Breast epithelium (tissue), 4 donors: ENCODE results near the gene PRPF19. TPM values are rescaled to one million over a fixed set of nuclear protein-coding genes. Genes with fewer than 3 reads are reported as not detected.

ENCODE experiments used
- DNase-seq, 2 donors: peaks; one replicate each; pipeline ENCODE4 v3.0.0-alpha.2; 2019; ENCODE audit warnings: low spot score in 2 of 2
- H3K27ac ChIP-seq, 2 donors: fragments of 200-600 bp; sonication (generic) in 1 of 2; one replicate each; pipeline ENCODE4 v1.5.1; 2016 to 2019; ENCODE audit warnings: mild to moderate bottlenecking in 1 of 2
- H3K27me3 ChIP-seq, 2 donors: fragments of 200-600 bp; sonication (generic) in 1 of 2; one replicate each; pipeline versions ENCODE4 v1.5.1 to v1.6.0; 2017 to 2019; ENCODE audit warnings: control low read depth in 1 of 2, mild to moderate bottlenecking in 1 of 2
- H3K36me3 ChIP-seq: fragments of 200-600 bp; one replicate; pipeline ENCODE4 v1.5.1; 2019
- H3K4me1 ChIP-seq, 2 donors: fragments of 200-600 bp; sonication (generic); one replicate each; pipeline ENCODE4 v1.5.1; 2016 to 2019; ENCODE audit warnings: control low read depth in 1 of 2
- H3K4me3 ChIP-seq, 3 donors: fragments of 200-600 bp; sonication (generic); 1 replicate in 2 of 3; 2 replicates in 1 of 3; pipeline ENCODE4 v1.5.1; 2016 to 2019; ENCODE audit warnings: mild to moderate bottlenecking in 3 of 3, moderate library complexity in 2 of 3
- H3K9me3 ChIP-seq, 2 donors: fragments of 200-600 bp; sonication (generic) in 1 of 2; one replicate each; pipeline ENCODE4 v1.5.1; 2016 to 2019; ENCODE audit warnings: control low read depth in 1 of 2
- CTCF ChIP-seq, 3 donors: fragments of 450-650 bp; IDR thresholded peaks; one replicate each; pipeline ENCODE4 v1.5.1; 2016 to 2017; ENCODE audit warnings: antibody characterized with exemption in 3 of 3, mild to moderate bottlenecking in 3 of 3, moderate library complexity in 3 of 3
- POLR2A ChIP-seq: fragments of 450-650 bp; IDR thresholded peaks from one replicate; pipeline ENCODE4 v1.6.1; 2016; ENCODE audit warnings: antibody characterized with exemption, mild to moderate bottlenecking, moderate library complexity
- POLR2AphosphoS5 ChIP-seq, 3 donors: sonication (generic); formaldehyde crosslinking; IDR thresholded peaks; one replicate each; pipeline ENCODE4 v1.6.1; 2017; ENCODE audit warnings: antibody characterized with exemption in 3 of 3
- intact Hi-C: fragments of 100-400 bp; cut with DNase I; formaldehyde crosslinking; loops from one replicate; pipeline ENCODE4 v1.15.1; 2023; ENCODE audit warnings: low total_unique reads
- total RNA-seq, 3 donors: library from RNA; depleted of rRNA; stranded (reverse); fragments of >200 nt; gene quantifications; one replicate each; pipeline ENCODE4 v1.1.0, GENCODE V29; 2016

PRPF19 gene
- total RNA-seq, 3 donors from 2014 or later: 56.0 to 82.7 (median 81.3) TPM

- Histone ChIP-seq H3K27me3 (no peaks in the 10 kb centered on the region), H3K9me3 (no peaks in the 10 kb centered on the region), H3K27ac (peak overlapping the region; percentile 28 to 29), H3K4me1 (no peaks in the 10 kb centered on the region), H3K4me3 (no peak overlapping the region), H3K36me3 (no peaks in the 10 kb centered on the region)
- intact Hi-C loops: no loop called here
- no peak for TF ChIP-seq POLR2AphosphoS5 (IDR thresholded peaks at IDR 0.05)
- TF ChIP-seq POLR2A: no peak
- no peak for TF ChIP-seq CTCF (IDR thresholded peaks at IDR 0.05)
- no peak for DNase-seq
These were observed 27.9 kb downstream of the PRPF19 start for GRCh38 chr11:60878245-60879101.

GRCh38 chr11:60876168-60876485 is 30.3 kb downstream of the PRPF19 start:
- no peaks in the 10 kb centered on the region for H3K4me1 ChIP-seq
- H3K27ac ChIP-seq: no peak overlapping the region
- TF ChIP-seq POLR2A (no peak), POLR2AphosphoS5 (IDR thresholded peaks at IDR 0.05) (no peak), CTCF (IDR thresholded peaks at IDR 0.05) (no peak)
- no peaks in the 10 kb centered on the region for H3K27me3 ChIP-seq
- DNase-seq: no peak
- H3K9me3 ChIP-seq: no peaks in the 10 kb centered on the region
- intact Hi-C loops: no loop called here
- H3K36me3 ChIP-seq: no peaks in the 10 kb centered on the region
- H3K4me3 ChIP-seq: no peak overlapping the region

GRCh38 chr11:60875366-60876167 is 30.8 kb downstream of the PRPF19 start:
- no peaks in the 10 kb centered on the region for H3K27me3 ChIP-seq
- intact Hi-C loops: no loop called here
- no peak overlapping the region for H3K4me3 ChIP-seq
- H3K27ac ChIP-seq: no peak overlapping the region
- H3K36me3 ChIP-seq: no peaks in the 10 kb centered on the region
- no peak for DNase-seq
- no peaks in the 10 kb centered on the region for H3K4me1 ChIP-seq
- no peak for TF ChIP-seq POLR2A
- no peaks in the 10 kb centered on the region for H3K9me3 ChIP-seq

- Histone ChIP-seq H3K4me1 (no peaks in the 10 kb centered on the region), H3K27ac (no peak overlapping the region), H3K4me3 (no peak overlapping the region), H3K36me3 (no peaks in the 10 kb centered on the region), H3K9me3 (no peaks in the 10 kb centered on the region), H3K27me3 (no peaks in the 10 kb centered on the region)
- intact Hi-C loops: no loop called here
- TF ChIP-seq POLR2AphosphoS5 (IDR thresholded peaks at IDR 0.05): no peak
- TF ChIP-seq POLR2A: no peak
- no peak for TF ChIP-seq CTCF (IDR thresholded peaks at IDR 0.05)
- DNase-seq: no peak
These were observed 31.7 kb downstream of the PRPF19 start for GRCh38 chr11:60874421-60875365.

- Histone ChIP-seq H3K27me3 (no peaks in the 10 kb centered on the region), H3K27ac (no peak overlapping the region), H3K4me3 (no peak overlapping the region), H3K4me1 (no peaks in the 10 kb centered on the region), H3K36me3 (no peaks in the 10 kb centered on the region), H3K9me3 (no peaks in the 10 kb centered on the region)
- TF ChIP-seq CTCF (IDR thresholded peaks at IDR 0.05): no peak
- TF ChIP-seq POLR2A: no peak
- TF ChIP-seq POLR2AphosphoS5 (IDR thresholded peaks at IDR 0.05): no peak
- intact Hi-C loops: no loop called here
- no peak for DNase-seq
These were observed 32.9 kb downstream of the PRPF19 start for GRCh38 chr11:60873533-60873932.
